Astrocyte (in vitro differentiated cells and primary cell): ENCODE data around the gene L3MBTL4.

Source experiments
- EZH2 ChIP-seq: IDR thresholded peaks from 2 replicates; pipeline ENCODE4 v1.6.1; 2012; ENCODE audit warnings: mild to moderate bottlenecking, low read length, inconsistent platforms; ENCODE audit not compliant: insufficient read depth
- TF ChIP-seq, protein P1 (sequence below): IDR thresholded peaks from 2 replicates; pipeline ENCODE4 v1.5.1; 2011; ENCODE audit warnings: low read depth, mild to moderate bottlenecking, inconsistent platforms, low read length, moderate library complexity; ENCODE audit not compliant: insufficient read depth

GRCh38 chr18:5984245-5984644, 430.5 kb downstream of the L3MBTL4 start:
- TF ChIP-seq, protein P1, sequence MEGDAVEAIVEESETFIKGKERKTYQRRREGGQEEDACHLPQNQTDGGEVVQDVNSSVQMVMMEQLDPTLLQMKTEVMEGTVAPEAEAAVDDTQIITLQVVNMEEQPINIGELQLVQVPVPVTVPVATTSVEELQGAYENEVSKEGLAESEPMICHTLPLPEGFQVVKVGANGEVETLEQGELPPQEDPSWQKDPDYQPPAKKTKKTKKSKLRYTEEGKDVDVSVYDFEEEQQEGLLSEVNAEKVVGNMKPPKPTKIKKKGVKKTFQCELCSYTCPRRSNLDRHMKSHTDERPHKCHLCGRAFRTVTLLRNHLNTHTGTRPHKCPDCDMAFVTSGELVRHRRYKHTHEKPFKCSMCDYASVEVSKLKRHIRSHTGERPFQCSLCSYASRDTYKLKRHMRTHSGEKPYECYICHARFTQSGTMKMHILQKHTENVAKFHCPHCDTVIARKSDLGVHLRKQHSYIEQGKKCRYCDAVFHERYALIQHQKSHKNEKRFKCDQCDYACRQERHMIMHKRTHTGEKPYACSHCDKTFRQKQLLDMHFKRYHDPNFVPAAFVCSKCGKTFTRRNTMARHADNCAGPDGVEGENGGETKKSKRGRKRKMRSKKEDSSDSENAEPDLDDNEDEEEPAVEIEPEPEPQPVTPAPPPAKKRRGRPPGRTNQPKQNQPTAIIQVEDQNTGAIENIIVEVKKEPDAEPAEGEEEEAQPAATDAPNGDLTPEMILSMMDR, result no peak
- TF ChIP-seq EZH2, result no peak
